ENCODE results near the gene ENPP7. TPM values are rescaled to one million over a fixed set of nuclear protein-coding genes. Genes with fewer than 3 reads are reported as not detected.

Gene ENPP7
- total and polyA plus RNA-seq, 10 donors, result 0.34 to 0.85 (median 0.51) TPM; not detected in 5

GRCh38 chr17:79776376-79777119 is 45.8 kb downstream of the ENPP7 start:
- TF ChIP-seq POLR2AphosphoS5 (IDR thresholded peaks at IDR 0.05), result no peak
- TF ChIP-seq, protein P1, sequence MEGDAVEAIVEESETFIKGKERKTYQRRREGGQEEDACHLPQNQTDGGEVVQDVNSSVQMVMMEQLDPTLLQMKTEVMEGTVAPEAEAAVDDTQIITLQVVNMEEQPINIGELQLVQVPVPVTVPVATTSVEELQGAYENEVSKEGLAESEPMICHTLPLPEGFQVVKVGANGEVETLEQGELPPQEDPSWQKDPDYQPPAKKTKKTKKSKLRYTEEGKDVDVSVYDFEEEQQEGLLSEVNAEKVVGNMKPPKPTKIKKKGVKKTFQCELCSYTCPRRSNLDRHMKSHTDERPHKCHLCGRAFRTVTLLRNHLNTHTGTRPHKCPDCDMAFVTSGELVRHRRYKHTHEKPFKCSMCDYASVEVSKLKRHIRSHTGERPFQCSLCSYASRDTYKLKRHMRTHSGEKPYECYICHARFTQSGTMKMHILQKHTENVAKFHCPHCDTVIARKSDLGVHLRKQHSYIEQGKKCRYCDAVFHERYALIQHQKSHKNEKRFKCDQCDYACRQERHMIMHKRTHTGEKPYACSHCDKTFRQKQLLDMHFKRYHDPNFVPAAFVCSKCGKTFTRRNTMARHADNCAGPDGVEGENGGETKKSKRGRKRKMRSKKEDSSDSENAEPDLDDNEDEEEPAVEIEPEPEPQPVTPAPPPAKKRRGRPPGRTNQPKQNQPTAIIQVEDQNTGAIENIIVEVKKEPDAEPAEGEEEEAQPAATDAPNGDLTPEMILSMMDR (IDR thresholded peaks at IDR 0.05 in 8 of 11, conservative IDR thresholded peaks at IDR 0.05 in 3 of 11), result no peak
- no peak for TF ChIP-seq POLR2A (IDR thresholded peaks at IDR 0.05)
- Histone ChIP-seq H3K9me3 (no peaks in the 10 kb centered on the region), H3K4me3 (peak overlapping the region in 2 of 8 donors; percentile 54 to 90), H3K27me3 (replicated peaks in 1 of 7) (peaks cover 3 to 97% (median 57%) of the 10 kb centered on the region in 7 donors), H3K27ac (peak overlapping the region in 7 of 8 donors; percentile 20 to 78 (median 66)), H3K36me3 (no peaks in the 10 kb centered on the region), H3K4me1 (peaks cover 9 to 39% (median 30%) of the 10 kb centered on the region in 6 donors)
- no peak for DNase-seq
- intact Hi-C loops (cut with DNase I; ENCODE audit: low total_unique reads), result no loop called here
- 47 to 53% (median 51%) methylated on average over 11 of the region's 11 CpGs for WGBS, 5 donors

GRCh38 chr17:79777120-79777893 is 46.6 kb downstream of the ENPP7 start:
- whole genome bisulfite sequencing, 5 donors, result 4 to 8% (median 5%) methylated on average over 28 to 51 of the region's 51 CpGs
- DNase-seq, result peak; percentile 88
- Histone ChIP-seq H3K4me1 (peaks cover 12 to 47% (median 37%) of the 10 kb centered on the region in 6 donors), H3K36me3 (no peaks in the 10 kb centered on the region), H3K4me3 (peak overlapping the region; percentile 39 to 90 (median 52)), H3K27me3 (replicated peaks in 1 of 7) (peaks cover 3 to 97% (median 64%) of the 10 kb centered on the region in 7 donors), H3K27ac (peak overlapping the region; percentile 9 to 78 (median 64)), H3K9me3 (no peaks in the 10 kb centered on the region)
- TF ChIP-seq, protein P1 (IDR thresholded peaks at IDR 0.05 in 8 of 11, conservative IDR thresholded peaks at IDR 0.05 in 3 of 11), result peak in 1 of 11 experiments; percentile 34
- TF ChIP-seq POLR2AphosphoS5 (IDR thresholded peaks at IDR 0.05) (peak; percentile 34 to 79 (median 69)), POLR2A (IDR thresholded peaks at IDR 0.05) (no peak)
- intact Hi-C loops (cut with DNase I; ENCODE audit: low total_unique reads), result no loop called here

GRCh38 chr17:79777894-79778503 is 47.3 kb downstream of the ENPP7 start, which contains the start of gene CBX2:
Gene CBX2, plus strand, starts transcription at chr17:79778148. Its CDS starts 88 bp downstream, at chr17:79778236.
- Histone ChIP-seq H3K4me1 (peaks cover 12 to 50% (median 38%) of the 10 kb centered on the region in 6 donors), H3K36me3 (no peaks in the 10 kb centered on the region), H3K9me3 (no peaks in the 10 kb centered on the region), H3K27ac (peak within 1 kb of the TSS; percentile 9 to 78 (median 64)), H3K4me3 (peak within 1 kb of the TSS; percentile 48 to 90 (median 66)), H3K27me3 (replicated peaks in 1 of 7) (peaks cover 3 to 97% (median 58%) of the 10 kb centered on the region in 7 donors)
- TF ChIP-seq, protein P1 (IDR thresholded peaks at IDR 0.05 in 8 of 11, conservative IDR thresholded peaks at IDR 0.05 in 3 of 11), result no peak
- TF ChIP-seq POLR2A (IDR thresholded peaks at IDR 0.05) (no peak), POLR2AphosphoS5 (IDR thresholded peaks at IDR 0.05) (no peak)
- peak; percentile 92 for DNase-seq
- intact Hi-C loops (cut with DNase I; ENCODE audit: low total_unique reads), result no loop called here
- 0 to 1% (median 1%) methylated on average over 28 to 95 of the region's 96 CpGs; no CpG with 5 or more reads in 2 of the 5 donors for WGBS, 5 donors

Data from spleen (tissue), 11 donors.